A673 (cell line): ENCODE results near the gene ZFAND5. TPM values are rescaled to one million over a fixed set of nuclear protein-coding genes. Genes with fewer than 3 reads are reported as not detected.

ENCODE experiments used
- BruUV-seq: library from RNA; stranded (reverse); fragments of 400-500 nt; replicated peaks from 2 replicates; lab custom pipeline; 2021; lab: Mats Ljungman, UMichigan
- CTCF ChIA-PET: fragments of 300-600 bp; sonication (Branson Sonifier 250); formaldehyde crosslinking; loops from one replicate; lab custom pipeline; 2022; ENCODE audit warnings: antibody characterized with exemption; lab: Charles Lee
- POLR2A ChIA-PET: fragments of 300-600 bp; sonication (Branson Sonifier 250); formaldehyde crosslinking; loops from one replicate; lab custom pipeline; 2022; ENCODE audit warnings: antibody characterized with exemption; ENCODE audit not compliant: low non-redundant PET; lab: Charles Lee
- DNase-seq: peaks from one replicate; pipeline ENCODE4 v3.0.0-alpha.2; 2015; ENCODE audit warnings: low spot score
- H3K27ac ChIP-seq: fragments of 200-600 bp; sonication (generic); 2 replicates; pipeline ENCODE4 v1.5.1; 2016; ENCODE audit warnings: mixed run types, low read depth, mild to moderate bottlenecking, mixed read lengths, antibody characterized with exemption, low read length; ENCODE audit not compliant: poor library complexity, severe bottlenecking
- H3K27me3 ChIP-seq: fragments of 200-600 bp; sonication (generic); replicated peaks from 2 replicates; pipeline ENCODE4 v1.6.1; 2017; ENCODE audit warnings: mixed run types, low read depth, mild to moderate bottlenecking, mixed read lengths, antibody characterized with exemption, low read length; ENCODE audit not compliant: insufficient read depth, poor library complexity
- H3K36me3 ChIP-seq: fragments of 200-600 bp; sonication (generic); 2 replicates; pipeline ENCODE4 v1.6.1; 2016; ENCODE audit warnings: mixed run types, mild to moderate bottlenecking, mixed read lengths, antibody characterized with exemption, low read length; ENCODE audit not compliant: insufficient read depth, poor library complexity, severe bottlenecking
- H3K4me1 ChIP-seq: fragments of 200-600 bp; sonication (generic); 2 replicates; pipeline ENCODE4 v1.6.1; 2017; ENCODE audit warnings: mixed run types, mild to moderate bottlenecking, mixed read lengths, antibody characterized with exemption, low read length; ENCODE audit not compliant: insufficient read depth, poor library complexity, severe bottlenecking
- H3K4me3 ChIP-seq: fragments of 200-600 bp; sonication (generic); 2 replicates; pipeline ENCODE4 v1.5.1; 2016; ENCODE audit warnings: low read depth, mixed run types, mild to moderate bottlenecking, mixed read lengths, low read length; ENCODE audit not compliant: poor library complexity, severe bottlenecking
- H3K9me3 ChIP-seq: fragments of 200-600 bp; sonication (generic); 2 replicates; pipeline ENCODE4 v1.6.1; 2016; ENCODE audit warnings: mixed run types, low read depth, mild to moderate bottlenecking, mixed read lengths, antibody characterized with exemption, low read length; ENCODE audit not compliant: poor library complexity, severe bottlenecking
- CTCF ChIP-seq: fragments of 300-800, 200-600 bp; sonication (generic); conservative IDR thresholded peaks from 2 replicates; pipeline ENCODE4 v1.5.1; 2017; ENCODE audit warnings: low read depth, mild to moderate bottlenecking, antibody characterized with exemption, low read length, moderate library complexity, mixed read lengths
- EZH2 ChIP-seq: fragments of 200-600 bp; sonication (generic); IDR thresholded peaks from 2 replicates; pipeline ENCODE4 v1.6.1; 2017; ENCODE audit warnings: borderline replicate concordance, low read depth, mild to moderate bottlenecking, mixed read lengths, antibody characterized with exemption, low read length; ENCODE audit not compliant: poor library complexity, severe bottlenecking
- intact Hi-C: fragments of 100-400 bp; cut with micrococcal nuclease; formaldehyde crosslinking; loops from one replicate; pipeline ENCODE4 v1.10.0; 2022; ENCODE audit not compliant: unreplicated experiment
- total RNA-seq: library from RNA; stranded (reverse); gene quantifications from 2 replicates; pipeline ENCODE4 v1.2.3, GENCODE V29; 2021

The ZFAND5 gene
- total RNA-seq, 1 experiment from 2014 or later, result 194 TPM

- Histone ChIP-seq H3K27ac (no peak overlapping the region), H3K27me3 (no peaks in the 10 kb centered on the region), H3K4me3 (no peak overlapping the region), H3K9me3 (no peaks in the 10 kb centered on the region), H3K4me1 (peaks cover 10% of the 10 kb centered on the region), H3K36me3 (peaks cover 64% of the 10 kb centered on the region)
- no peak for TF ChIP-seq EZH2
- TF ChIP-seq CTCF, result no peak
- CTCF ChIA-PET, result no interaction called here
- POLR2A ChIA-PET, result no interaction called here
- no peak for DNase-seq
- intact Hi-C loops, result no loop called here
- no TSS peak for BruUV-seq
Measured at GRCh38 chr9:72353455-72354116, 11.4 kb downstream of the ZFAND5 start.

GRCh38 chr9:72352911-72353388 is 12.1 kb downstream of the ZFAND5 start:
- peaks cover 58% of the 10 kb centered on the region for H3K36me3 ChIP-seq
- CTCF ChIA-PET, result no interaction called here
- no peak for DNase-seq
- H3K27me3 ChIP-seq, result no peaks in the 10 kb centered on the region
- TF ChIP-seq EZH2, result no peak
- TF ChIP-seq CTCF, result no peak
- peaks cover 10% of the 10 kb centered on the region for H3K4me1 ChIP-seq
- H3K9me3 ChIP-seq, result no peaks in the 10 kb centered on the region
- BruUV-seq, result no TSS peak
- POLR2A ChIA-PET, result no interaction called here
- no peak overlapping the region for H3K4me3 ChIP-seq
- no peak overlapping the region for H3K27ac ChIP-seq
- intact Hi-C loops, result no loop called here

- DNase-seq, result no peak
- no peak for TF ChIP-seq EZH2
- no peak for TF ChIP-seq CTCF
- Histone ChIP-seq H3K4me1 (peaks cover 1% of the 10 kb centered on the region), H3K27me3 (no peaks in the 10 kb centered on the region), H3K27ac (no peak overlapping the region), H3K4me3 (no peak overlapping the region), H3K36me3 (peaks cover 46% of the 10 kb centered on the region), H3K9me3 (no peaks in the 10 kb centered on the region)
- CTCF ChIA-PET, result no interaction called here
- BruUV-seq, result no TSS peak
- POLR2A ChIA-PET, result no interaction called here
- intact Hi-C loops, result no loop called here
Measured at GRCh38 chr9:72351538-72352453, 13.2 kb downstream of the ZFAND5 start.
